SH-SY5Y (cell line): ENCODE results near the gene PKP3.

Experiments used
- GATA2 ChIP-seq: IDR thresholded peaks from 2 replicates; pipeline ENCODE4 v1.6.1; 2011; ENCODE audit warnings: mild to moderate bottlenecking, low read depth, low read length
- GATA3 ChIP-seq: IDR thresholded peaks from 2 replicates; pipeline ENCODE4 v1.6.1; 2011; ENCODE audit warnings: low read depth, mild to moderate bottlenecking, low read length, moderate library complexity

DNA sequence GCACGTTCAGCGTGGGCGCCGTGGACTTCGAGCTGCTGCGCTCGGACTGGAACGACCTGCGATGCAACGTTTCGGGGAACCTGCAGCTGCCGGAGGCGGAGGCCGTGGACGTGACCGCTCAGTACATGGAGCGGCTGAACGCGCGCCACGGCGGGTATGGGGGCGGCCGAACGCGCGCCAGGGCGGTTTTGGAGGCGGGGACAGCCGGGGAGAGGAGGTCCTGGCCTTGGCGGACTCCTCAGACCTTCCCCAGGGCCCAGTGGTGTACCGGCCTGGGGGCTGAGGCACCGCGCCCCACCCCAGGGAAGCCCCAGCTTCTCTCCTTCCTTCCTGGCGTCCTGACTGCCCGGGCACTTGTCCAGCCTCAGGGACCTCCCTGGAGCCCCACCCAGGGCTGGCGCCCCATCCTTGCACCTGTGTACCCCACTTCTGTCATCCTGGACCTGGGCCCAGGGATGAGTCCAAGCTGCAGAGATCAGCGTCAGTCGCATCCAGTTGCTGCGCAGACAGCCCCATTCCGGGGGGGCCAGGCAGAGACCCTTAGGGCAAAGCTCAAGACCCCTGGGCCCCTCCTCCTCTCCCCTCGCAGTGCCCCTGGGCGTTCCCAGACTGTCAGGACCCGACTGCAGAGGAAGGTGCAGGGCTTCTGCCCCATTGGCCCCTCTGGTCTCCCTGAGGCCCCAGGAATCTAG, 16.7 kb upstream of the PKP3 start:
- no peak for TF ChIP-seq GATA2
- TF ChIP-seq GATA3: no peak
